Measurements from ENCODE around the gene MPP1.

MPP1 gene

DNA sequence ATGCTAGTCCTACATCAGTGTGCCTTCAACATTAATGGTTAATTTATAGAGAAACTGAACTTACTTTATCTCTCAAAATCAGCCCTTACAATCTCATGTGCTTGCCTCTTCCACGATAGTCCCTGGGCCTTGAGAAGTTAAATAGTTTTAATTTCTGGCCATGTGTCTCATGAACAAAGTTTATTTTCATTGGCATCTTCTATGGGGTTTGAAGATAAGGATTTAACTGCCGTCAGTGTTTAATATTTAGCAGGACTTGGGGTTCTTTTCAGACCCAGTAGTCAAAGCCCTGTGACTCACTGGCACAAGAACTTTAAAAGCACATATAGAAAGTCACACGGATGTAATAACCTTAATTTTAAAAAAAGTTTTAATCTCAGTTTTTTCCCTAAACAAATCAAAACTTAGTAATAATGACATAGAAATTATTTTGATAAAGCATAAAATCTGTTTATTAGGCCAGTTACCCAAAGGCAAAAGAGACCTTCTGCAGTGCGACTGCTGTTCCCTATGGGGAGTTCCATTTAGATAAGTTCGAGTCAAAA, 10.1 kb upstream of the MPP1 start:
- Histone ChIP-seq H3K27ac (no peak overlapping the region), H3K4me3 (ENCODE audit: low read depth, low read length) (no peak overlapping the region), H3K27me3 (replicated peaks) (no peaks in the 10 kb centered on the region), H3K36me3 (replicated peaks) (no peaks in the 10 kb centered on the region)
- TF ChIP-seq, protein P1, sequence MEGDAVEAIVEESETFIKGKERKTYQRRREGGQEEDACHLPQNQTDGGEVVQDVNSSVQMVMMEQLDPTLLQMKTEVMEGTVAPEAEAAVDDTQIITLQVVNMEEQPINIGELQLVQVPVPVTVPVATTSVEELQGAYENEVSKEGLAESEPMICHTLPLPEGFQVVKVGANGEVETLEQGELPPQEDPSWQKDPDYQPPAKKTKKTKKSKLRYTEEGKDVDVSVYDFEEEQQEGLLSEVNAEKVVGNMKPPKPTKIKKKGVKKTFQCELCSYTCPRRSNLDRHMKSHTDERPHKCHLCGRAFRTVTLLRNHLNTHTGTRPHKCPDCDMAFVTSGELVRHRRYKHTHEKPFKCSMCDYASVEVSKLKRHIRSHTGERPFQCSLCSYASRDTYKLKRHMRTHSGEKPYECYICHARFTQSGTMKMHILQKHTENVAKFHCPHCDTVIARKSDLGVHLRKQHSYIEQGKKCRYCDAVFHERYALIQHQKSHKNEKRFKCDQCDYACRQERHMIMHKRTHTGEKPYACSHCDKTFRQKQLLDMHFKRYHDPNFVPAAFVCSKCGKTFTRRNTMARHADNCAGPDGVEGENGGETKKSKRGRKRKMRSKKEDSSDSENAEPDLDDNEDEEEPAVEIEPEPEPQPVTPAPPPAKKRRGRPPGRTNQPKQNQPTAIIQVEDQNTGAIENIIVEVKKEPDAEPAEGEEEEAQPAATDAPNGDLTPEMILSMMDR (IDR thresholded peaks at IDR 0.05; ENCODE audit: low read depth, low read length, missing control alignments): no peak
- peak; percentile 22 for DNase-seq
- in situ Hi-C loops (cut with HindIII; ENCODE audit: low pct_ligation_motif_present, low sequenced_read_pairs): no loop called here

DNA sequence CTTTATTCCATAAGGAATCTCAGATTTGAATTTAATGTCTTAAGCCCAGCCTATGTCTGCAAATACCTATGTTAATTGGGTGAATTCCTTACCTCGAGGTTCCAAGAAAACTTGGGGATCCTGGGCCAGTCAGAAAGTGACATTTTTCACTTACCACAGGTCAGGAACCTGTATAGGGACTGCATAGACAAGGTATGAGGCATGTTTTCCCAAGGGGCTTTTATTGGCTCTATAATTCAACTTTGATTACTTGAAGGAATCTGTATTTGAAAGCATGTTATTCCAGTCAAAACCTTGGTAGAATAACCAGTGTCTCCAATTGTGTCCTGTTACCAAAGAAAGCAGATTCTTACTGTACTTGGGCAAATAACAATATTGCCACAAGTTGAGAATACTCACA, 8.5 kb upstream of the MPP1 start:
- no peaks in the 10 kb centered on the region for H3K36me3 ChIP-seq (replicated peaks)
- TF ChIP-seq, protein P1 (IDR thresholded peaks at IDR 0.05; ENCODE audit: low read depth, low read length, missing control alignments): no peak
- no peak overlapping the region for H3K27ac ChIP-seq
- no peak overlapping the region for H3K4me3 ChIP-seq (ENCODE audit: low read depth, low read length)
- in situ Hi-C loops (cut with HindIII; ENCODE audit: low pct_ligation_motif_present, low sequenced_read_pairs): no loop called here
- no peak for DNase-seq
- H3K27me3 ChIP-seq (replicated peaks): no peaks in the 10 kb centered on the region

DNA sequence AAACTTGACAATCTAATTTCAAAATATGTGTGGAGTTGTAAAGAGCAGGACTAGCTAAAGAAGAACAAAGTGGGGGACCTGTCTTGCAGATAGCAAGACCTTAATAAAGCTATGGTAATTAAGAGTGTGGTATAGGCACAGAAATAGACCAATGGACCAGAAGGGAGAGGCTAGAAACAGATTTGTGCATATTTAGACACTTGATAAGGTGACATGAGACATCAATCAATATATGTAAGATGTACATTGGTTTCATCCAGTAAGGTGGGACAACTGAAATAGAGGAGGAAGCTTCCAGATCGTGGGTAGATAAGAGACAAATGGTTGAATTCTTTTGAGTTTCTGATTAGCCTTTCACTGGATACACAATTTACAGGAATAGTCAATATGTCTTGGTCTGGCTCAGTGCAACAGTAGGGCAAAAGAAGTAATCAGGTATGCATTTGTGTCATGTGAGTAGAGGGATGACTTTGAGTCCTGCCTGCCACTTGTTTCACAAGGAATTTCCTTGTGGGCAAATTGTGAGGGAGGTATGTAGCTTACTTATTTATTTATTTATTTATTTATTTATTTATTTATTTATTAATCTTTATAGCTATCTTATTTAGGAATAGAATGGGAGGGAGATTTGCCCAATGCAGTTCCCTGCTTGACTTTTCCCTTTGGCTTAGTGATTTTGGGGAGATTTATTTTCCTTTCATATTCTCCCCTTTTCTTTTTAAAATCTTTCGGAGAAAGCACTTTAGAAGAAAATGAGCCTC, 7.2 kb upstream of the MPP1 start:
- in situ Hi-C loops (cut with HindIII; ENCODE audit: low pct_ligation_motif_present, low sequenced_read_pairs): no loop called here
- Histone ChIP-seq H3K27ac (no peak overlapping the region), H3K4me3 (ENCODE audit: low read depth, low read length) (no peak overlapping the region), H3K36me3 (replicated peaks) (no peaks in the 10 kb centered on the region), H3K27me3 (replicated peaks) (no peaks in the 10 kb centered on the region)
- DNase-seq: no peak
- TF ChIP-seq, protein P1 (IDR thresholded peaks at IDR 0.05; ENCODE audit: low read depth, low read length, missing control alignments): no peak

DNA sequence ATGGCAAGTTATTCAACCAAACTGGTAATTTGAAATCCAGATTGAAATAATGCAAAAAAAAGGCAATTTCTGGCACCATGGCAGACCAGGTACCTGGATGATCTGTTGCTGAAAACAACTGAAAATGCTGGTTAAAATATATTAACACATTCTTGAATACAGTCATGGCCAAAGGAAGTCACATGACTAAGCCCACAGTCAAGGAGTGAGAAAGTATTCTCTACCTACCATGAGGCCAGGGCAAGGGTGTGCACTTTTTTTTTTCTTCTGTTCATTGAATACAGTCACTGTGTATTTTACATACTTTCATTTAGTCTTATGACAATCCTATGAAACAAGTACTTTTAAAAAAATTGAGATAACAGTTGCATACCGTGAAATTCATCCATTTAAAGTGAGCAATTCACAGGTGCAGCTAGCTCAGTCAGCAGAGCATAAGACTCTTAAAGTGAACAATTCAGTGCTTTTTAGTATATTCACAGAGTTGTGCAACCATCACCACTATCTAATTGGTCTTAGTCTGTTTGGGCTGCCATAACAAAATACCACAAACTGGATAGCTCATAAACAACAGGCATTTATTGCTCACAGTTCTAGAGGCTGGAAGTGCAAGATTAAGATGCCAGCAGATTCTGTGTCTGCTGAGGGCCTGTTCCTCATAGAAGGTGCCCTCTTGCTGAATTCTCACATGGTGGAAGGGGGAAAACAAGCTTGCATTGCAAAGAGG, 4.8 kb upstream of the MPP1 start:
- Histone ChIP-seq H3K27me3 (replicated peaks) (no peaks in the 10 kb centered on the region), H3K27ac (no peak overlapping the region), H3K4me3 (ENCODE audit: low read depth, low read length) (no peak overlapping the region), H3K36me3 (replicated peaks) (no peaks in the 10 kb centered on the region)
- no peak for DNase-seq
- TF ChIP-seq, protein P1 (IDR thresholded peaks at IDR 0.05; ENCODE audit: low read depth, low read length, missing control alignments): no peak
- in situ Hi-C loops (cut with HindIII; ENCODE audit: low pct_ligation_motif_present, low sequenced_read_pairs): no loop called here

DNA sequence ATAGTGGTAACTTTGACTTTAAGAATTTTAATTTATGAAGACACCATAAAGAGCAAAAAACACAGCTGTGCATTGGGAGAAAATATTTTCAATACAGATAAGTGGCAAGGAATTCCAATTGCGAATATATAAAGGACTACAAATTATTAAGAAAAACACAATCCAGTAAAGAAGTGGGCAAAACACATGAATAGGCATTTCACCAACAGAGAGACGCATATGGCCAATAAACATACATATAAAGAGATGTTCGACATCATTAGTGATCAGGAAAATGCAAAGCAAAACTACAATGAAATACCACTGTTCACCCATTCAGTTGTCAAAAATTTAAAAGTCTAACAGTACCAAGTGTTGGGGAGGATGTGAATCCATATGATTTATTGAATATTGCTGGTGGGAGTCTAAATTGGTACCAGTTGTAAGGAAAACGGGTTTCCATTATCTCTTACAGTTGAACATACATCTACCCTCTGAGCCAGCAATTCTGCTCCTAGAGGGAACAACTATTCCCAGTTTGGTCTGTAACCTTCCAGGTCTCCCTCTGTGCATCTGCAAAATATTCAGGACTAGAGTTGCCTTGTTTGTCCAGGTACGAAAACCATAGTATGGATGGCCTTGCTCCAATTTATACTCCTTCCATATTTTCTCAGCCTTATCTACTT, 1.7 kb upstream of the MPP1 start:
- H3K27ac ChIP-seq: no peak overlapping the region
- H3K36me3 ChIP-seq (replicated peaks): no peaks in the 10 kb centered on the region
- DNase-seq: no peak
- no peaks in the 10 kb centered on the region for H3K27me3 ChIP-seq (replicated peaks)
- in situ Hi-C loops (cut with HindIII; ENCODE audit: low pct_ligation_motif_present, low sequenced_read_pairs): no loop called here
- no peak overlapping the region for H3K4me3 ChIP-seq (ENCODE audit: low read depth, low read length)
- TF ChIP-seq, protein P1 (IDR thresholded peaks at IDR 0.05; ENCODE audit: low read depth, low read length, missing control alignments): no peak

Data from brain microvascular endothelial cell (primary cell).